H9 (cell line): ENCODE results near the gene DOCK7. TPM values are rescaled to one million over a fixed set of nuclear protein-coding genes. Genes with fewer than 3 reads are reported as not detected.
"Not testable (repeated sequence)": the region's sequence is repeated elsewhere in the genome, so short reads cannot be mapped to it uniquely, and the experiment has no call there.

ENCODE experiments used
- DNase-seq: peaks from one replicate; pipeline ENCODE4 v3.0.0-alpha.2; 2017
- H2AFZ ChIP-seq: one replicate; pipeline ENCODE4 v1.6.1; 2013; ENCODE audit warnings: mild to moderate bottlenecking, low read length, control low read depth, moderate library complexity
- H2AK5ac ChIP-seq: 2 replicates; pipeline ENCODE4 v1.6.1; 2013; ENCODE audit warnings: low read length, control low read depth, mixed read lengths; ENCODE audit not compliant: insufficient read length
- H2BK120ac ChIP-seq: one replicate; pipeline ENCODE4 v1.6.1; 2013; ENCODE audit warnings: low read depth, mild to moderate bottlenecking, low read length, control low read depth, inconsistent platforms; ENCODE audit not compliant: poor library complexity, severe bottlenecking
- H2BK12ac ChIP-seq: 2 replicates; pipeline ENCODE4 v1.6.1; 2013; ENCODE audit warnings: low read length, control low read depth, mixed read lengths, low read depth; ENCODE audit not compliant: insufficient read length
- H2BK15ac ChIP-seq: 2 replicates; pipeline ENCODE4 v1.6.1; 2013; ENCODE audit warnings: low read depth, low read length, control low read depth
- H2BK20ac ChIP-seq: one replicate; pipeline ENCODE4 v1.6.1; 2013; ENCODE audit warnings: low read depth, mild to moderate bottlenecking, low read length, control low read depth, inconsistent platforms; ENCODE audit not compliant: poor library complexity, severe bottlenecking
- H2BK5ac ChIP-seq: 2 replicates; pipeline ENCODE4 v1.6.1; 2013; ENCODE audit warnings: low read length, control low read depth, mixed read lengths; ENCODE audit not compliant: insufficient read length
- H3K14ac ChIP-seq: 2 replicates; pipeline ENCODE4 v1.6.1; 2013; ENCODE audit warnings: low read length, control low read depth; ENCODE audit not compliant: insufficient read depth
- H3K18ac ChIP-seq: 2 replicates; pipeline ENCODE4 v1.6.1; 2013; ENCODE audit warnings: low read depth, mild to moderate bottlenecking, mixed read lengths, low read length, control low read depth; ENCODE audit not compliant: insufficient read length
- H3K23ac ChIP-seq: 2 replicates; pipeline ENCODE4 v1.6.1; 2013; ENCODE audit warnings: low read length, control low read depth, mixed read lengths, low read depth; ENCODE audit not compliant: insufficient read length
- H3K23me2 ChIP-seq: 2 replicates; pipeline ENCODE4 v1.6.1; 2013; ENCODE audit warnings: low read depth, mild to moderate bottlenecking, mixed read lengths, low read length, control low read depth; ENCODE audit not compliant: insufficient read length, poor library complexity, severe bottlenecking
- H3K27ac ChIP-seq: 2 replicates; pipeline ENCODE4 v1.5.1; 2013; ENCODE audit warnings: low read length, control low read depth, mixed read lengths, low read depth; ENCODE audit not compliant: insufficient read length
- H3K27me3 ChIP-seq: 2 replicates; pipeline ENCODE4 v1.6.1; 2013; ENCODE audit warnings: low read length, control low read depth, inconsistent platforms; ENCODE audit not compliant: insufficient read depth
- H3K4ac ChIP-seq: 2 replicates; pipeline ENCODE4 v1.6.1; 2013; ENCODE audit warnings: low read depth, mild to moderate bottlenecking, control low read depth, inconsistent platforms, low read length, moderate library complexity
- H3K4me1 ChIP-seq: 2 replicates; pipeline ENCODE4 v1.6.1; 2013; ENCODE audit warnings: low read length, control low read depth, inconsistent platforms; ENCODE audit not compliant: insufficient read depth
- H3K4me2 ChIP-seq: 2 replicates; pipeline ENCODE4 v1.6.1; 2013; ENCODE audit warnings: low read length, control low read depth, mixed read lengths; ENCODE audit not compliant: insufficient read length, insufficient read depth
- H3K56ac ChIP-seq: 2 replicates; pipeline ENCODE4 v1.6.1; 2013; ENCODE audit warnings: low read depth, mild to moderate bottlenecking, mixed read lengths, low read length, control low read depth; ENCODE audit not compliant: insufficient read length
- H3K79me1 ChIP-seq: 2 replicates; pipeline ENCODE4 v1.6.1; 2013; ENCODE audit warnings: low read depth, mild to moderate bottlenecking, moderate library complexity, low read length, control low read depth, inconsistent platforms; ENCODE audit not compliant: insufficient read depth, poor library complexity, severe bottlenecking
- H3K79me2 ChIP-seq: 2 replicates; pipeline ENCODE4 v1.6.1; 2013; ENCODE audit warnings: low read length, control low read depth, inconsistent platforms; ENCODE audit not compliant: insufficient read depth
- H3K9ac ChIP-seq: 2 replicates; pipeline ENCODE4 v1.6.1; 2013; ENCODE audit warnings: low read length, control low read depth, mixed read lengths; ENCODE audit not compliant: insufficient read length; ENCODE audit errors: extremely low read depth
- H3K9me3 ChIP-seq: one replicate; pipeline ENCODE4 v1.6.1; 2013; ENCODE audit warnings: low read depth, low read length, inconsistent platforms; ENCODE audit not compliant: control insufficient read depth
- H3T11ph ChIP-seq: one replicate; pipeline ENCODE4 v1.6.1; 2013; ENCODE audit warnings: mild to moderate bottlenecking, low read length, control low read depth, inconsistent platforms
- H4K20me1 ChIP-seq: one replicate; pipeline ENCODE4 v1.6.1; 2013; ENCODE audit not compliant: control insufficient read depth, insufficient read length, insufficient read depth
- H4K5ac ChIP-seq: 2 replicates; pipeline ENCODE4 v1.6.1; 2013; ENCODE audit warnings: low read depth, mild to moderate bottlenecking, mixed read lengths, low read length, control low read depth; ENCODE audit not compliant: insufficient read length
- H4K8ac ChIP-seq: replicated peaks from 2 replicates; pipeline ENCODE4 v1.6.1; 2013; ENCODE audit warnings: low read length, control low read depth, mixed read lengths, low read depth; ENCODE audit not compliant: insufficient read length
- H4K91ac ChIP-seq: 2 replicates; pipeline ENCODE4 v1.6.1; 2013; ENCODE audit warnings: low read depth, mild to moderate bottlenecking, moderate library complexity, mixed read lengths, low read length, control low read depth; ENCODE audit not compliant: insufficient read length
- H3K27ac Mint-ChIP-seq, 3 experiments: 2 replicates in 2 of 3; 3 replicates in 1 of 3; pipeline ENCODE4 v1.8.0; 2020 to 2021; ENCODE audit warnings: mixed read lengths in 3 of 3, mild to moderate bottlenecking in 1 of 3, moderate library complexity in 1 of 3
- H3K27me3 Mint-ChIP-seq: 2 replicates; pipeline ENCODE4 v1.8.0; 2021; ENCODE audit warnings: low read depth, mild to moderate bottlenecking, moderate library complexity, mixed read lengths
- H3K36me3 Mint-ChIP-seq, 3 experiments: 2 replicates in 2 of 3; 3 replicates in 1 of 3; pipeline ENCODE4 v1.8.0; 2020 to 2021; ENCODE audit warnings: low read depth in 3 of 3, mixed read lengths in 3 of 3; ENCODE audit not compliant: insufficient read depth in 1 of 3
- H3K4me1 Mint-ChIP-seq, 2 experiments: 2 replicates each; pipeline ENCODE4 v1.8.0; 2020; ENCODE audit warnings: mixed read lengths in 2 of 2
- H3K4me3 Mint-ChIP-seq, 2 experiments: 2 replicates in 1 of 2; 3 replicates in 1 of 2; pipeline ENCODE4 v1.8.0; 2020 to 2021; ENCODE audit warnings: mild to moderate bottlenecking in 2 of 2, mixed read lengths in 2 of 2, moderate library complexity in 1 of 2
- H3K9me3 Mint-ChIP-seq, 2 experiments: 2 replicates in 1 of 2; 3 replicates in 1 of 2; pipeline ENCODE4 v1.8.0; 2020; ENCODE audit warnings: mild to moderate bottlenecking in 2 of 2, mixed read lengths in 2 of 2, moderate library complexity in 1 of 2
- WGBS: extraction: QIAGEN DNeasy Blood & Tissue Kit; methylation state at CpG from one replicate; pipeline ENCODE4 v1.1.7; 2013; ENCODE audit warnings: missing lambda C conversion rate, low lambda C conversion rate, mixed read lengths; ENCODE audit not compliant: insufficient read length; ENCODE audit errors: extremely low coverage; 5-methylcytosine and 5-hydroxymethylcytosine counted together
- total RNA-seq: library from RNA; stranded (reverse); gene quantifications from 2 replicates; pipeline ENCODE4 v1.2.1, GENCODE V29; 2021

Gene DOCK7
- total RNA-seq, 1 experiment from 2014 or later = 36.8 TPM

- H3K27me3 Mint-ChIP-seq, H4K20me1 ChIP-seq, H3K23ac ChIP-seq, H4K91ac ChIP-seq, H4K5ac ChIP-seq, H3K4ac ChIP-seq, H3K27me3 ChIP-seq, H3K9ac ChIP-seq, H3K56ac ChIP-seq, H3K79me1 ChIP-seq, H3K9me3 ChIP-seq, H2BK5ac ChIP-seq, H3T11ph ChIP-seq, H3K23me2 ChIP-seq, H3K4me3 Mint-ChIP-seq, H2BK12ac ChIP-seq, H2AK5ac ChIP-seq, H2BK20ac ChIP-seq, H3K79me2 ChIP-seq, H3K27ac ChIP-seq, H2BK120ac ChIP-seq, H3K9me3 Mint-ChIP-seq, H2BK15ac ChIP-seq, H3K18ac ChIP-seq, H2AFZ ChIP-seq, DNase-seq, H4K8ac ChIP-seq, H3K14ac ChIP-seq, H3K4me1 ChIP-seq, H3K4me2 ChIP-seq: not testable (repeated sequence)
- Mint-ChIP-seq H3K4me1 (peaks cover 20 to 22% of the 10 kb centered on the region in 2 experiments), H3K27ac (0 out of 7 replicates have a peak overlapping the region, but pooled peaks of 1 of the 3 experiments have one; percentile 34), H3K36me3 (peaks cover 10 to 26% (median 14%) of the 10 kb centered on the region in 3 experiments)
- no CpG with 5 or more reads among the region's 7 CpGs for WGBS
Measured at GRCh38 chr1:62694479-62694878, 6.3 kb upstream of the DOCK7 start.
